GM18517 (cell line): ENCODE measurements around the gene RERG.
"Not testable (repeated sequence)": the region's sequence is repeated elsewhere in the genome, so short reads cannot be mapped to it uniquely, and the experiment has no call there.

Experiments used
- ATAC-seq: cut with Tn5 transposase; IDR thresholded peaks from one replicate; pipeline ENCODE4 v1.9.1; 2021; ENCODE audit warnings: mild to moderate bottlenecking, moderate library complexity; ENCODE audit not compliant: unreplicated experiment

RERG gene

DNA sequence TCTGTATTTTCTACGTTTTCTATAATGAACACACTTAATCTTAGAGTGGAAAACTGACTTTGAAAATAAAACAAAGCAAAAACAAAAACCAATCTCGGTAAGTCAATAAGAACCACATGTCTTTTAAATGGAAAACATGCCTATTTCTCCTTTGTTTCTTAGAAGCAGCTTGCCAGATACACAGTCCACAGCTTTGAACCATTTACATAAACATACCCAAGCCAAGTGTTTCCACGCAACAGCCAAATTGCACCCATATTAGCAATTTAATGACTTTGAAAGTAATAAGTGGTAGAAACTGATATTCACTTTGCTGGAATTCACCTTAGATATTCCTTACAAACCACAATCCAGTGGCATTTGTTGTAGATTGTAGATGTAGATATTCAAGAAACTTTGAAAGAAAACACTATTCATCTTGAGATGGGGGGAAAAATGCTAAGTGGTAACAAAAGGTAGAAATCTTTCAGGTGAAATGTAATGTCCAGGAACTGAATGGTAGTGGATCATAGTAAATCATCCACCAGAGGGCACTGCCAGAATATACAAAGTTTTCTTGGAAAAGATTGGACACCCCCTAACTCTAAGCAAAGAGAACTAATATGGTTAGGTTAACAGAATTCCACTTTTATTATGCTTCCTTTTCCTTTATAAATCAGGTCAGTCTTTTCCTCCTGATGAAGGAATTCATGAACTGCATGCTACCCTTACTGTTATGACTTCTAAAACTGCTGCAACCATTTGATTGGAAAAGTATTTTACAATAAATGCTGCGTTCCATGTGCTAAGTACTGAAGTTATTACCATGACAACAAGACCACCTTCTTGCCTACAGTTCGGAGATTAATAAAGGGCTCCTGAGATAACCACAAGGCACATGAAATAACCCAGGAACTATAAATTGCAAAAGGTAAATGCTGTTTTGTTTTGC is 69.8 kb downstream of the RERG start:
- no peak for ATAC-seq

DNA sequence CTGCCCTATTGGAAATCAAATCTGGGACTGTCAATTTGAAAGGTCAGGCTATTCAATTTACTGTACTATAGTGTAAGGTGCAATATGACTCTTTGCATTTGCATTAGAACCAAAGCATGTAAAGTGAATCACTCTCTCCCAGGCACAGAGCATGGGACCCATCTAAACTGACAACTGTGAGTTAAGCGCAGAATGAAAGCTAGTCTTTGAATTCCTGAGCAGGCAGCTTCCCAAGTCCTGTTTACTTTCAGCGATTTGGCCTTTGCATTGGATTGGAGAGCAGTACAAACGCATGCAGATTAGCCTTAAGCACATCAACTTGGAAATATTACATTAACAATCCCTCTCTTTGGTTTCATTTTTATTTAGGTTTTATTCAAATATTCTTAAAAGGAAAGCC is 74.6 kb downstream of the RERG start:
- no peak for ATAC-seq

DNA sequence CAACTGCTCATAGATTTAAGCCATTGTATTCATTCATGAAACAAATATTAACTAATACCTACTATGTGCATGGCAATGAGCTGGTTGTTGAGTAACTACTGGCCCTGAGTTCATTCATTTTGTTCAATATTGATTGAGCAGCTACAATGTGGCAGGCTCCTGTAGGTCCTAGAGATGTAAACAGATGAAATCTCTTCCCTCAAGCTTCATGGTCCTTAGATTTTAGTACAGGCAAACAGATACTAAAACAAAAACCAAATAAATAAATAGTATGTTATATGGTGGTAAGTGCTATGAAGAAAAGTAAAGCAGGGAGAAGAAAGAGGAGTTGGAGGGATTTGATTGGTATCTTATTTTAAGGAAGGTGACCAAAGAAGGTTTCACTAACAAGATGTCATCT is 77.8 kb downstream of the RERG start:
- ATAC-seq, result no peak

DNA sequence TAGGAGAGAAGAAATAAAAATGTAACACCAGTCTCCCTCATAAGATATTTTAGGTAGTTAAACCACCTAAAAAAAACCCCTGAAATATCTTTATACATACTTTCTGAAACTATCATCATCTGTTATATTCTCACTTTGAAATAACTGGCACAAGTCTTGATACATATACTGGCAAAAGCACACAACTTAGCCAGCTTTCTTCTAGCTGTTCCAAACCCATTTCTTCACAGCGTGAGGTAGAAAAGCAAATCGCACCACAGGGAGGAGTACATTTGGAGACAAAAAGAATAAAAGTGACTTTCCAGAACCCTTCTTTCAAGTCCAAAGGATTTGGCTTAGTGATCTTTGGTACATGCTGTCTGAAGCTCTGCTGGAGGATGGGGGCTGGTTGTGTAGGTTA is 78.5 kb downstream of the RERG start:
- no peak for ATAC-seq

DNA sequence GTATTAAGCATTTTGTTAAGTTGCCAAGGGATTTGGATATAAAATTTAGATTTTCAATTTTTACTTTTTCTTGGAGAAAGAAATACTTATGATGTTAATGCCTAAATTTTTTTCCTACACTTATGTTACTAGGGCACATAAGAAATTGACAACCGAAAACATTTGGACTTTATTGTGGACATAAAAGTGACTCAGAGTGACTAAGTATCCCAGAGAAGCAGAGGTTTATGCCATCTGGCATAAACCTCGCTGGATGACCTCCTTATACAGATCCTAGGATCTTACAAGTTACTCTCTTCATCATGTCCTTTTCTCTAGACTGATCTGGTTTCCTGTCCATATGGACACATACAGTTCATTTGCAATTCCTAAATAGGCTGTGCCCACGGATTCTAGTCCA is 89.8 kb downstream of the RERG start:
- no peak for ATAC-seq

DNA sequence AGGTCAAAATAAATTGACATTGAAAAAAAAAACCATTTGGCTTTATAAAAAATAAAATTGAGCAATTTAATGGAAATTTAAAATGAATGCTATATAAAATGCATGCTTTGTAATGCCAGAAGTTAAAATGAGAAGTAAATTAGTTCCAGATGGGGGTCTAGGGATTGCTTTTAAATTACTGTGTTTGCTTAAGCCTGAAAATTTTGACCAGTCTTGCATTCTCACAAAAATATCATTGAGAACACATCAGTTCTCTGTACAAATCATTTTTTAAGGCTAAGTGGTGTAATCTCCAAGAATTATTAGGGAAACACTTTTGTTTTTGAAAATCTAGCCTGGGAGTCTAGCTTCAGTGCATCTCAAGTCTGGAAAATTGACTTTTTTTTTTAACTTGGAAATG is 90.7 kb downstream of the RERG start:
- ATAC-seq, result no peak

DNA sequence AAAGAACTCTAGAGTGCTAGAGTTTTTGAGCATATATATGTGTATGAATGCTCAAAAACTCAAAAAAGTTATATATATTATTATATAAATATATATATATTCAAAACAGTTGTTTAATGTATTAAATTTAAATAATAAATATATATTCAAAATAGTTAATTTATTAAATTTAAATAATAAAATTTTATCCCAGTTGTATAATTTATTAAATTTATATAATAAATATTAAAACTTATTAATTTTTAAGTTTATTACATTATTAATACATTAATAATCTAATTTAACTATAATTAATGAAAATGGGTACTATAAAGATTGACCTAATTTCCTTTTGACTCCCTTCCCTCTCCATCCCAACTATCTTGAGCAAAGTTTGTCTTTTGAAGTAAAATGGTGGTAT is 97.8 kb downstream of the RERG start:
- no peak for ATAC-seq

DNA sequence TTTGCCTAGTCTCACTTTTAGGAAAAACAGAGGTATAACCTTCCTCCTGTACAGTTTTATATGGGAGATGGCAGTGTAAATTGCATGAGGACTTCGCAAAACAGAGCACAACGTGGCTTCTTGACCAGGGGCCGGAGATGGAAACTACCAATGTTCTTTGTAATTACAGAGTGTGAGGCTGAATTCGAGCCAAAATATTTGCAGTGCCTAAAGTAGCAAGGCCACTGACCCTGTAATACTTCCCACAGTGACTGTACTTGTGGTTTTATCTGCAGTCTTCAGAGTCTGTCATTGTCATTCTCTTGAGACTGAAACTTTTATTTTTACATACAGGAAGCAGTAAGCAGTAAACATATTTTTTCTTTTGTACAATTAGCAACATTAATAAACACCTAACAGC is 98.9 kb downstream of the RERG start:
- ATAC-seq, result no peak

DNA sequence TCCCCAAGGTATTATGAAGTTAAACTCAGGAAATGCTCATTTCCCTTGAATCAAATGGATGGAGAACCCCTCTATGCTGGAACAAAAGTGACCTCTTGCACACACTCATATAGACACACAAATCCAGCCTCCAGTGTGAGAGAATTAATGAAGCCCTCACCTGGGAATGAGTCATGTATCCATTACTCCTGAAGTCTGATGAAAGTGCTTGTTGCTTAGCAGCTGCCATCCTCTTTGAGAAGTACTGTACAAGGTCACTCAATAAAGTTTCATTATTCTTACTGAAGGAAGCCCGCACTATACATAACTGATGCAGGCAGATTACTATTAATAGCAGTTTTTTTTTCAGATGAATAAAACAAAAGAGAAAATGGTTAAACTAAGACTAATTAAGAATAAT is 102.3 kb downstream of the RERG start:
- ATAC-seq, result no peak

DNA sequence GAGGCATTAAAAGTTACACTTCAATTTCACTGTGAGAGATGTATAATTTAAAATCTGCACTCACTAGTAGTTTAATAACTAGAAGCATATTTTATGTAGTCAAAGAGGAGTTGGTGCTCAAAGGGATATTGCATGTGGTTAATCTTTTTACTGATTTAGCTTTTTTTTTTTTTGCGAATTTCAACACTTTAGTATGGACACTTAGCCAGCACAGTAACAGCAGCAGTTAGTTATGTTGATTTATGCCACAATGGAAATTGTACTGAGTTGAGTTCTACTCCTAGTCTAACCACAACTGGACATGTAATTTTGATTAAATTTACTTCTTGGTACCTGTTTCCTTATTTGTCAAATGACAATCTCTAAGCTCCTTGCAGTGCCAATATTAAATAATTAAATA is 104.2 kb downstream of the RERG start:
- ATAC-seq, result no peak

DNA sequence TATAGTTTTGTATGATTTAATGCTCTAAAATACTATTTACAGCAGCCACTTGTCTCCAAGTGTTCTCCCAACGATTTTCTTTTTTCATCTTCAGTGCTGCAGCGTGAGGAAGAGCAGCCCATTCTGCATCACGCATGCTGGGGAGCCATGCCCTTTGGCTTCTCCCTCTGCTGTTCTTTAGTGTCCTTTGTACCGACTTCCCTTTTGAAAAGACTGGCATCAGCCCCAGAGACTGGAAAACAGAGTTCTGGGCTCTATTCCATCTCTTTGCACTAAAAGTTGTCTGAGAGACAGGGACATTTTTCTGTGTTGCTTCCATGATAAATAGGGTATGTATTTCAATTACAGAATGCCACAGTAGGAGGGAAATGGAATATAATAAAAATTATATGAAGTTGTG is 105.1 kb downstream of the RERG start:
- no peak for ATAC-seq

DNA sequence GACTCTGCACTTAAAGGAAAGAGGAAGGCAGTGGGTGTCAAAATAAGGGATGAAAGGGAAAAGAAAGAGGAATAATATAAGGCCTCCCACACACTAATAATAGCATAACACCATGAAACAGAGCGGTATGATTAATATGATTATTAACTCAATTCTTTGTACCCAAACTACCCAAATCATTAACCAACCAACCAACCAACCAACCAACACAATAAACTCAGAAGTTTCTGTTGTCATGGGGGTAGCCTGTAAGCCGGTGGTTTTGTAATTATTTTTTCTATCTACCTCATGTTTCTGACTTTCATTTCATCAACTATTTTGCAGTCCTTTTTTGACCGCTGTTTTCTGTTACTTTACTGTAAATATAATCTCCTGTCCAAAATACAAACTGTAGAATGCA is 105.8 kb downstream of the RERG start:
- no peak for ATAC-seq

DNA sequence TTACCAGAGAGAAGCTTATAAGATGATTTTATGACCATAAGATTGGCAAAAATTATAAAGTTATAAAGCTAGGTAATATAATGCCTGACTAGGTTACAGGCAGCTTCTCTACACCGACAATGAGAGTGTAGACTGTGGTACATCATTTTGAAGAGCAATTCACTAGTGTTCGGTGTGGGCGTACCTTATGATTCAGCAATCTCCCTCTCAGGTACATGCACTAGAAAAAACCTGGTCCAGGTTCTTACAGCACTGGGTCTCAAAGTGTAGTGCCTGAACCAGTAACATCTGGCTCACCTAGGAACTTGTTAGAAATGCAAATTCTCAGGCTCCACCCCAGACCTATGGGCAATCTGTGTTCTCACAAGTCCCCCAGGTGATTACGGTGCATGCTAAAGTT is 106.7 kb downstream of the RERG start:
- ATAC-seq, result no peak

DNA sequence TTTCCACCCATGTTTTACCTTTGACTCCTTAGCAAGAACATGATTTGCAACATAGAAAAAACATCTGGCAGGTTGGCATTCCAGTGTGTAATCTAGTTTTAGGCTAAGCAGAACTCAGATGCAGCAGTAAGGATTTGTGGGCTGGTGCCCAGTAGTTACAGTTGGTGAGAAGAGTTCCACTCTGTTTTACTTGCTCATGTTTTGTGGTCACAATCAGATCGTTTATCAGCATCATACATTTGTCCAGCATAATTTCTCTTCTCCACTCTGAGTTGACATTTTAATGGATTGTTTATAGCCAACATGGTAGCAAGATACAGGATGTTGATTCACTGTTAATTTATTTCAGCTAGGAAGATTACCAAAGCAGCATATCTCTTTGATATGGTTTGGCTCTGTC is 128.4 kb downstream of the RERG start:
- no peak for ATAC-seq

DNA sequence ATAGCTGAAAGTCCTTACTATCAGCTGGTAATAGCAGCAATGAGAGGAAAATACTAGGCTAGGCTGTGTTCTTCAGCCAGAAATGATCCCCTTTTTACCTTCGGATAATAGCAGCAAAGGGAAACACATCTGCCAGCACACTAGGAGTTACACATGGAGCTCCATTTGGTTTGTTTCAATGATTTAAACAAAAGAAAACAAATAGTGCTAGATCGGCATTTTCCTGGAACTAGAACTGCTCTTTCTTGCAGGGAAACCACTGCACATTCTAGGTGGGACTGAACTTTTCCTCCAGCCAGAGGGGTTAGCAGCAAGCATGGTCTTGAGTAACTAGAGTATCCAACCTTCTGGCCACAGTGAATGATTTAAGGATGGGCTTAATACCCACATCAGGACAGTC is 130.8 kb downstream of the RERG start:
- ATAC-seq, result no peak

DNA sequence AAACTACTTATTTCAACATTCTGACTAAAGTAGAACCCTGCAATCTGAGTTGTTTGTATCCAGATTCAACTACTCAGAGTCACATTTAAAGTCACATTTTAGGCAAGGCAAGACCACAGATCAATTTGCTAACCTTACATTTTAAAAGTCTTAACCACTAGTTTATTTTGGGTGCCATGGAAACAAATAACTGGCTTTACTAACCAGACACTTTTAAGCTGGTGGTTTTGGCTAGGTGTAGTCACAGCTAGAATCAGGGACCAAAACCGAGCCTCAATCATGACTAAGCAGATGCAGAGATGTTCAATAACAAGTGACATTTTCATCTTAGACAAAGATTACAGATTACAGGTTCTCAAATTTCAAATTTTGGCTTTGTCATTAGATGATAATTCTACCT is 133.1 kb downstream of the RERG start:
- no peak for ATAC-seq

DNA sequence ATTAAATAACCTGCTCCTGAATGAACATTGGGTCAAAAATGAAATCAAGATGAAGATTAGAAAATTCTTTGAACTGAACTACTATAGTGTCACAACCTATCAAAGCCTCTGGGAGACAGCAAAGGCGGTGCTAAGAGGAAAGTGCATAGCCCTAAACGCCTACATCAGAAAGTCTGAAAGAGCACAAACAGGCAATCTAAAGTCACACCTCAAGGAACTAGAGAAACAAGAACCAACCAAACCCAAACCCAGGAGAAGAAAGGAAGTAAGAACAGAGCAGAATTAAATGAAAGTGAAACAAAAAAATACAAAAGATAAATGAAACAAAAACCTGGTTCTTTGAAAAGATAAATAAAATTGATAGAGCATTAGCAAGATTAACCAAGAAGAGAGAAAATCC is 143.5 kb downstream of the RERG start:
- ATAC-seq, result not testable (repeated sequence)

DNA sequence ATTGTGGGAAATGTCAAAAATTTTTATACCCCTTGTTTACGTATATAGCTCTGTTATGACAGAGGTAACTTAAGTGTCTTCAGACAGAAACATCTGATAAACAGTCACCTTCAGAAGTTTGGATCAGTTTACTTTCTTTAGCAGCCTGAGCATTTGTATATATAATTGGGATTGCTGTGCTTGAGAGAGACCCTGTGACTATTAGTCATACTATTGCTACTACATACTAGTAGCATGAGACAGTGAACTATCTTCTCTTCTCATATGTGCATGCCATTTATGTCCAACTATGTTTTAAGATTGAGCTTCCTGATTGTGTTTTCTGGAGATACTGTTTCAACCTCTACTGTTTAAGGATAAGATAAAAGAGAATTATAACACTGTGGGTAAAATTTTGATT is 146.9 kb downstream of the RERG start:
- ATAC-seq, result no peak

DNA sequence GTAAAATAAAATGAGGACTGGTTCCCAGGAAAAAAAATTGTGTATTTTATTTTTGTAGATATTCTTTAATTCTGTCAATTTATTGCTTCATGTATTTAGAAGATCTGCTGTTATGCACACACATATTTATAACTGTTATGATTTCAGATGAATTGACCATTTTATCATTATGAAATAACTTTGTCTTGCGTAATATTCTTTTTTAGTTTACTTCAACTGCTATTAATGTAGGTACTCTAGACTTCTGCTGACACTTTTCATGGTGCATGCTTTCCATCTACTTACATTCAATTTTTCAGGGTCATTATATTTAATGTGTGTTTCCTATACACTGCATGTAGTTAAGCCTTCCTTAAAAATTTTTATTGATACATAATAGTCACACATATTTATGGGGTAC is 162.1 kb downstream of the RERG start:
- ATAC-seq, result no peak
